Effector memory CD4-positive, alpha-beta T cell (primary cell): Measurements from ENCODE around the gene KCNB1.
"Not testable (repeated sequence)": the region's sequence is repeated elsewhere in the genome, so short reads cannot be mapped to it uniquely, and the experiment has no call there.

ENCODE experiments used
- DNase-seq, 3 donors: peaks; one replicate each; pipeline ENCODE4 v3.0.0-alpha.2; 2020
- H3K27ac ChIP-seq: 2 replicates; pipeline ENCODE4 v1.7.0; 2013; ENCODE audit warnings: mild to moderate bottlenecking, low read length, moderate library complexity; ENCODE audit not compliant: insufficient read depth, poor library complexity, severe bottlenecking
- H3K27me3 ChIP-seq: replicated peaks from 2 replicates; pipeline ENCODE4 v1.7.0; 2013; ENCODE audit warnings: mild to moderate bottlenecking, low read length; ENCODE audit not compliant: insufficient read depth, control insufficient read depth, poor library complexity, severe bottlenecking
- H3K36me3 ChIP-seq: 2 replicates; pipeline ENCODE4 v1.7.0; 2013; ENCODE audit warnings: mild to moderate bottlenecking, low read length, moderate library complexity; ENCODE audit not compliant: control insufficient read depth, insufficient read depth
- H3K4me1 ChIP-seq: 2 replicates; pipeline ENCODE4 v1.7.0; 2013; ENCODE audit warnings: low read length, mild to moderate bottlenecking; ENCODE audit not compliant: control insufficient read depth, insufficient read depth, poor library complexity, severe bottlenecking
- H3K4me3 ChIP-seq: 2 replicates; pipeline ENCODE4 v1.7.0; 2013; ENCODE audit warnings: low read length, low read depth, mild to moderate bottlenecking; ENCODE audit not compliant: insufficient read depth, poor library complexity, severe bottlenecking
- H3K9me3 ChIP-seq: 2 replicates; pipeline ENCODE4 v1.7.0; 2013; ENCODE audit warnings: mild to moderate bottlenecking, low read length, moderate library complexity; ENCODE audit not compliant: control insufficient read depth

Gene KCNB1

GRCh38 chr20:49323622-49324238, 158.7 kb downstream of the KCNB1 start:
- H3K4me1 ChIP-seq, result peaks cover 6% of the 10 kb centered on the region
- H3K27me3 ChIP-seq, result peaks cover 19% of the 10 kb centered on the region
- no peaks in the 10 kb centered on the region for H3K36me3 ChIP-seq
- H3K4me3 ChIP-seq, result no peak overlapping the region
- no peak overlapping the region for H3K27ac ChIP-seq
- DNase-seq, result no peak
- H3K9me3 ChIP-seq, result no peaks in the 10 kb centered on the region

GRCh38 chr20:49320460-49320859, 162.0 kb downstream of the KCNB1 start:
- peaks cover 9% of the 10 kb centered on the region for H3K4me1 ChIP-seq
- no peak for DNase-seq
- no peaks in the 10 kb centered on the region for H3K36me3 ChIP-seq
- no peak overlapping the region for H3K4me3 ChIP-seq
- no peak overlapping the region for H3K27ac ChIP-seq
- no peaks in the 10 kb centered on the region for H3K9me3 ChIP-seq
- peaks cover 30% of the 10 kb centered on the region for H3K27me3 ChIP-seq

GRCh38 chr20:49319208-49319809, 163.2 kb downstream of the KCNB1 start:
- H3K4me1 ChIP-seq, result peaks cover 9% of the 10 kb centered on the region
- H3K27me3 ChIP-seq, result peaks cover 30% of the 10 kb centered on the region
- no peak for DNase-seq
- H3K4me3 ChIP-seq, result peak overlapping the region; percentile 48
- H3K9me3 ChIP-seq, result no peaks in the 10 kb centered on the region
- H3K27ac ChIP-seq, result no peak overlapping the region
- no peaks in the 10 kb centered on the region for H3K36me3 ChIP-seq

GRCh38 chr20:49318430-49319207, 163.8 kb downstream of the KCNB1 start:
- Histone ChIP-seq H3K4me3 (peak overlapping the region; percentile 48), H3K27me3 (peaks cover 30% of the 10 kb centered on the region), H3K27ac (no peak overlapping the region), H3K9me3 (no peaks in the 10 kb centered on the region), H3K36me3 (no peaks in the 10 kb centered on the region), H3K4me1 (peaks cover 9% of the 10 kb centered on the region)
- DNase-seq, result no peak

- no peaks in the 10 kb centered on the region for H3K9me3 ChIP-seq
- H3K4me3 ChIP-seq, result peak overlapping the region; percentile 48
These were observed 164.4 kb downstream of the KCNB1 start for GRCh38 chr20:49318091-49318429.

GRCh38 chr20:49316704-49317103, 165.8 kb downstream of the KCNB1 start:
- peaks cover 30% of the 10 kb centered on the region for H3K27me3 ChIP-seq
- H3K36me3 ChIP-seq, result no peaks in the 10 kb centered on the region
- peaks cover 9% of the 10 kb centered on the region for H3K4me1 ChIP-seq

More at GRCh38 chr20:49318091-49318429, 164.4 kb downstream of the KCNB1 start:
- Histone ChIP-seq H3K4me1 (peaks cover 9% of the 10 kb centered on the region), H3K36me3 (no peaks in the 10 kb centered on the region), H3K27me3 (peaks cover 30% of the 10 kb centered on the region), H3K27ac (no peak overlapping the region)
- no peak for DNase-seq

GRCh38 chr20:49315580-49315979, 166.9 kb downstream of the KCNB1 start:
- no peak overlapping the region for H3K27ac ChIP-seq
- DNase-seq, result no peak
- H3K27me3 ChIP-seq, result peaks cover 28% of the 10 kb centered on the region
- H3K4me1 ChIP-seq, result peaks cover 9% of the 10 kb centered on the region
- H3K4me3 ChIP-seq, result no peak overlapping the region
- H3K9me3 ChIP-seq, result no peaks in the 10 kb centered on the region
- H3K36me3 ChIP-seq, result no peaks in the 10 kb centered on the region

More at GRCh38 chr20:49316704-49317103, 165.8 kb downstream of the KCNB1 start:
- Histone ChIP-seq H3K27ac (no peak overlapping the region), H3K4me3 (no peak overlapping the region), H3K9me3 (no peaks in the 10 kb centered on the region)
- DNase-seq, result no peak

GRCh38 chr20:49314052-49314451, 168.4 kb downstream of the KCNB1 start:
- not testable (repeated sequence) for H3K27ac ChIP-seq, H3K9me3 ChIP-seq, H3K4me1 ChIP-seq, H3K4me3 ChIP-seq, H3K36me3 ChIP-seq, DNase-seq
- H3K27me3 ChIP-seq, result peaks cover 15% of the 10 kb centered on the region
